Measurements from ENCODE around the gene KLF6.

The KLF6 gene

GRCh38 chr10:3762309-3762708, 22.7 kb downstream of the KLF6 start:
- Histone ChIP-seq H3K9ac (ENCODE audit: low read length) (no peak overlapping the region), H3K27me3 (ENCODE audit: control insufficient read depth, insufficient read depth, low read length) (no peaks in the 10 kb centered on the region), H3K27ac (ENCODE audit: low read depth, low read length) (no peak overlapping the region), H3K4me1 (ENCODE audit: control insufficient read depth, insufficient read depth, low read length) (no peaks in the 10 kb centered on the region), H3K4me3 (ENCODE audit: low read length) (no peak overlapping the region), H3K36me3 (ENCODE audit: control insufficient read depth, insufficient read depth, low read length) (no peaks in the 10 kb centered on the region)

DNA sequence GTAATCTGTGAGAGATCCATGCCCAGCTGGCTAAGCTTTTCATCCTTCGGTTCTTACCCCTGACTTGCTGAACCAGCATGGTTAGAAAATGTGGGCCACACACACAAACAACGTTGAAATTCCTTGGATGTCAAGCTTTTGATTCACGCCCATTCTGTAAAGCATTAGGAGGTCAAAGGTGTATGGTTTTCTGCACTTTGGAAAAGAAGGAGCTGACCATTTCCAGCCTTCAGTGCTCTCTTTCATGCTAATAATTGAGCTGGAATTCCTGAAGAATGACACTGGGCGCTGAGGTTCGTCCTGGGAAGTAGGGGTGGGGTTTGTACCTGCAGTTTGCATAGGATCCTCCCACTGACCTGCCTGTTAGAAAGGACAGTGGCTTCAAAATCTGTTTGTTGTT, 23.1 kb downstream of the KLF6 start:
- Histone ChIP-seq H3K36me3 (ENCODE audit: control insufficient read depth, insufficient read depth, low read length) (no peaks in the 10 kb centered on the region), H3K4me1 (ENCODE audit: control insufficient read depth, insufficient read depth, low read length) (no peaks in the 10 kb centered on the region), H3K4me3 (ENCODE audit: low read length) (no peak overlapping the region), H3K9ac (ENCODE audit: low read length) (no peak overlapping the region), H3K27me3 (ENCODE audit: control insufficient read depth, insufficient read depth, low read length) (no peaks in the 10 kb centered on the region), H3K27ac (ENCODE audit: low read depth, low read length) (no peak overlapping the region)

DNA sequence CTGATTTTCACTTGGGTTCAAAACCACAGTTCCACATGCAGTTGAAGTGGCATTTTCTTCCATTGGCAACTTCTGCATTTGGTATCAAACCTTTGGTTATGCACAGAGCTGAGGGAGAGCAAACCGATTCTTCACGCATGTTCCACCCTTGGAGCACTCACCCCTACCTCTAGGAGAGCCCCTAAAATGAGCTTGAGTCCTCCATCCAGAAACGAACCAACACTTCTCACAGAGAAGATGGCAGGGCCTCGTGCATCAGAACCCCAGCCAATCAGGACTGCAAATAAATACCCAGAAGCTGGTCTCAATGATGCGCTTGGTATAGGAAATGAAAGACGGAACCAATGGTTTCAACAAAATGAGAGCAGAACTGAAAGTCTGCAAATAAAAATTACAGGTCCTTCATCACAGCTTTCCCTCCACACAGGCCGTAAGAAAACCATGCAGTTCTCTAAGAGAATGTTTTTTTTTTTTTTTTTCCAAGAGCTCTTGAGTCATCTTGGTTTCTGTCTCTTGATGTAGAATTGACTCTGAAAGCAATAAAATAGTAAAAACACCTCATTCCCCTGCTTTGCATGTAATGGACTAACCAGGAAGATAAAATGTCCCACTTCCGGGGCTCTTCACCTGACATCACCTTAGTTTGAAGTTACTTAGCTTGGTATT, 23.9 kb downstream of the KLF6 start:
- H3K9ac ChIP-seq (ENCODE audit: low read length), result no peak overlapping the region
- no peaks in the 10 kb centered on the region for H3K36me3 ChIP-seq (ENCODE audit: control insufficient read depth, insufficient read depth, low read length)
- H3K4me1 ChIP-seq (ENCODE audit: control insufficient read depth, insufficient read depth, low read length), result no peaks in the 10 kb centered on the region
- no peak overlapping the region for H3K4me3 ChIP-seq (ENCODE audit: low read length)
- H3K27ac ChIP-seq (ENCODE audit: low read depth, low read length), result no peak overlapping the region
- H3K27me3 ChIP-seq (ENCODE audit: control insufficient read depth, insufficient read depth, low read length), result no peaks in the 10 kb centered on the region

- no peak overlapping the region for H3K4me3 ChIP-seq (ENCODE audit: low read length)
- peaks cover 2% of the 10 kb centered on the region for H3K4me1 ChIP-seq (ENCODE audit: control insufficient read depth, insufficient read depth, low read length)
- H3K36me3 ChIP-seq (ENCODE audit: control insufficient read depth, insufficient read depth, low read length), result no peaks in the 10 kb centered on the region
- no peak overlapping the region for H3K9ac ChIP-seq (ENCODE audit: low read length)
- no peaks in the 10 kb centered on the region for H3K27me3 ChIP-seq (ENCODE audit: control insufficient read depth, insufficient read depth, low read length)
- no peak overlapping the region for H3K27ac ChIP-seq (ENCODE audit: low read depth, low read length)
These were observed 24.9 kb downstream of the KLF6 start for GRCh38 chr10:3760083-3760482.

GRCh38 chr10:3759397-3759796, 25.6 kb downstream of the KLF6 start:
- peaks cover 4% of the 10 kb centered on the region for H3K4me1 ChIP-seq (ENCODE audit: control insufficient read depth, insufficient read depth, low read length)
- H3K36me3 ChIP-seq (ENCODE audit: control insufficient read depth, insufficient read depth, low read length), result no peaks in the 10 kb centered on the region
- no peak overlapping the region for H3K27ac ChIP-seq (ENCODE audit: low read depth, low read length)
- no peaks in the 10 kb centered on the region for H3K27me3 ChIP-seq (ENCODE audit: control insufficient read depth, insufficient read depth, low read length)
- no peak overlapping the region for H3K4me3 ChIP-seq (ENCODE audit: low read length)
- no peak overlapping the region for H3K9ac ChIP-seq (ENCODE audit: low read length)

DNA sequence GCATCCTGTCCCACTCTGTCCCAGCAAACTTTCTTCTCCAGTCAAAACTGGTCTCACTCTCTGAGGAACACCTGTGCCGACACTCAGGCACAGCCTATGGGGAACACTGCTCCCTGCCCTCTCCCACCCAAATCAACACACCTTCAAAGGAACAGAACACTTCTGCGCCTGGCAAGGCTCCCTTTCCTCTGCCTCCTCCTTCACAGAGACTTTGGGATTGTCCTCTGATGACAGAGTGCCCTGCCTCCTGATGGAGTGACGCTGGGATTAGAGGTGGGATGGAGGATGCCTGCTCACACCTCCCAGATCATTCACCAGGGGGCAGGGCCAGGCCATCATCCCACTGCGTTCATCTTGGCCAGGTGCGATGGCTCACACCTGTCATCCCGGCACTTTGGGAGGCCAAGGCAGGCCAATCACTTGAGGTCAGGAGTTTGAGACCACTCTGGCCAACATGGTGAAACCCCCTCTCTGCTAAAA, 26.5 kb downstream of the KLF6 start:
- H3K36me3 ChIP-seq (ENCODE audit: control insufficient read depth, insufficient read depth, low read length), result no peaks in the 10 kb centered on the region
- peaks cover 4% of the 10 kb centered on the region for H3K4me1 ChIP-seq (ENCODE audit: control insufficient read depth, insufficient read depth, low read length)
- no peak overlapping the region for H3K27ac ChIP-seq (ENCODE audit: low read depth, low read length)
- no peak overlapping the region for H3K4me3 ChIP-seq (ENCODE audit: low read length)
- no peaks in the 10 kb centered on the region for H3K27me3 ChIP-seq (ENCODE audit: control insufficient read depth, insufficient read depth, low read length)
- no peak overlapping the region for H3K9ac ChIP-seq (ENCODE audit: low read length)

- Histone ChIP-seq H3K9ac (ENCODE audit: low read length) (no peak overlapping the region), H3K4me1 (ENCODE audit: control insufficient read depth, insufficient read depth, low read length) (peaks cover 4% of the 10 kb centered on the region), H3K27ac (ENCODE audit: low read depth, low read length) (no peak overlapping the region), H3K4me3 (ENCODE audit: low read length) (no peak overlapping the region), H3K36me3 (ENCODE audit: control insufficient read depth, insufficient read depth, low read length) (no peaks in the 10 kb centered on the region), H3K27me3 (ENCODE audit: control insufficient read depth, insufficient read depth, low read length) (no peaks in the 10 kb centered on the region)
These were observed 27.1 kb downstream of the KLF6 start for GRCh38 chr10:3757638-3758490.

DNA sequence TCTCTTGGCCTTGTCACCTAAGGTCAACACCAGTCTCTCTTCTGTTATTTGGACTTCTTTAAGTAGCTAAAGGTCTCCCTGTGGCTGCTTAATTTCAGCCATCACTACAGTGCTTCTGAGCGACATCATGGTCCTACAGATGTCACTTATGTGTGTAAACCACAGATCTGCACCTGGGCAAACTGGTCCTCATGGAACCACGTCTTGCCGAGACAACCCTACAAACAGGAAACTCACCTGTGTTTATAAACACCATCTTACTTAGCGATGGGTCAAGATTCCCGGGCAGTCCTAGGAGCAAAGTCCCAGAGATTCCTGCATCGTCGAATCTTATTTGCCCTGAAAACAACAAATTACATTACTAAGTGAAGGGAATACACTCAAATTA, 27.8 kb downstream of the KLF6 start:
- H3K36me3 ChIP-seq (ENCODE audit: control insufficient read depth, insufficient read depth, low read length), result no peaks in the 10 kb centered on the region
- H3K4me3 ChIP-seq (ENCODE audit: low read length), result no peak overlapping the region
- peaks cover 4% of the 10 kb centered on the region for H3K4me1 ChIP-seq (ENCODE audit: control insufficient read depth, insufficient read depth, low read length)
- H3K27ac ChIP-seq (ENCODE audit: low read depth, low read length), result no peak overlapping the region
- no peaks in the 10 kb centered on the region for H3K27me3 ChIP-seq (ENCODE audit: control insufficient read depth, insufficient read depth, low read length)
- no peak overlapping the region for H3K9ac ChIP-seq (ENCODE audit: low read length)

- Histone ChIP-seq H3K4me1 (ENCODE audit: control insufficient read depth, insufficient read depth, low read length) (peaks cover 4% of the 10 kb centered on the region), H3K27me3 (ENCODE audit: control insufficient read depth, insufficient read depth, low read length) (no peaks in the 10 kb centered on the region), H3K36me3 (ENCODE audit: control insufficient read depth, insufficient read depth, low read length) (no peaks in the 10 kb centered on the region), H3K27ac (ENCODE audit: low read depth, low read length) (no peak overlapping the region), H3K4me3 (ENCODE audit: low read length) (no peak overlapping the region), H3K9ac (ENCODE audit: low read length) (no peak overlapping the region)
These were observed 28.7 kb downstream of the KLF6 start for GRCh38 chr10:3756360-3756740.

DNA sequence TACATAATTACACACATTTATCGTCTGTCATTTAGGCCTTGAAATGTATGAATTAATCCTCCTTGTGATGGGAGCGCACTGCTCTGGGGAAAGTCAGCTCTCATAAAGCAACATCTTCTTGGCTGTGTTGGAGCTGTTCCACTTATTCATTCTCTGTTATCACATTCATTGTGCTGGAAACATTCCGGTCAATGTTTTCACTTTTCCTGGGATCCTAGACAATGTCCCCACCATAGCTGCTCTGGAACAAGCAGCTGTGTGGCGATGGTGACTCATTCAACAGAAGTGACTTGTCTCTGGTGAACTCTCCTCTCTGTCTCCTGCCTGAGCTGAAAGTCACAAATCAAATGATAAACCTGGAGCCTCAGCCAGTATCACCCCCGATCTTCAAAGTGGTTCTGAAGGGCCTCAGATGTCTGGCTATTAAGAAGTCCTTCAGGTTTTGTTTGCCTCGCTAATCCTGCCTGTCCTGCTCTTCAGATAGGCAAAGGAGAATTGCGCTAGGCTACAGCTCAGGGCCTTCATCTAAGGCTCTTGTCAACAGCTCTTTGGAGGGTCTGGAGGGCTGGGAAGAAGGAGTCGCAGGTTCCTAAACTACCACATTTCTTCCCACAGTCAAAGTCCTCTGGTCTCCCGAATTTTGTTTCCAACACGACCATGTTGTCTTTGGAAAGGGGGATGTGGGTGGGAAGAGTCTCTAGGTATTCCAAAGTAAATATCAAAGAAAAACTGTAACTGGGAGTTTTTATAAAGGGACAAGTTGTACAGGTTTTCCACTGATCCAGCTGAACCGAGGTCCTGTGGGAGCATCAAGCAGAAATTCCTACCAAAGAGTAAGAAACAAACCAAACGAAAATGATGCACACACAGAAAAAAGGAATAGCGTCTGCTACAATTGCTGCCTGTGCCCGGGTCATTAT, 29.3 kb downstream of the KLF6 start:
- Histone ChIP-seq H3K4me1 (ENCODE audit: control insufficient read depth, insufficient read depth, low read length) (peaks cover 4% of the 10 kb centered on the region), H3K36me3 (ENCODE audit: control insufficient read depth, insufficient read depth, low read length) (no peaks in the 10 kb centered on the region), H3K27me3 (ENCODE audit: control insufficient read depth, insufficient read depth, low read length) (no peaks in the 10 kb centered on the region), H3K27ac (ENCODE audit: low read depth, low read length) (no peak overlapping the region), H3K4me3 (ENCODE audit: low read length) (no peak overlapping the region), H3K9ac (ENCODE audit: low read length) (no peak overlapping the region)

DNA sequence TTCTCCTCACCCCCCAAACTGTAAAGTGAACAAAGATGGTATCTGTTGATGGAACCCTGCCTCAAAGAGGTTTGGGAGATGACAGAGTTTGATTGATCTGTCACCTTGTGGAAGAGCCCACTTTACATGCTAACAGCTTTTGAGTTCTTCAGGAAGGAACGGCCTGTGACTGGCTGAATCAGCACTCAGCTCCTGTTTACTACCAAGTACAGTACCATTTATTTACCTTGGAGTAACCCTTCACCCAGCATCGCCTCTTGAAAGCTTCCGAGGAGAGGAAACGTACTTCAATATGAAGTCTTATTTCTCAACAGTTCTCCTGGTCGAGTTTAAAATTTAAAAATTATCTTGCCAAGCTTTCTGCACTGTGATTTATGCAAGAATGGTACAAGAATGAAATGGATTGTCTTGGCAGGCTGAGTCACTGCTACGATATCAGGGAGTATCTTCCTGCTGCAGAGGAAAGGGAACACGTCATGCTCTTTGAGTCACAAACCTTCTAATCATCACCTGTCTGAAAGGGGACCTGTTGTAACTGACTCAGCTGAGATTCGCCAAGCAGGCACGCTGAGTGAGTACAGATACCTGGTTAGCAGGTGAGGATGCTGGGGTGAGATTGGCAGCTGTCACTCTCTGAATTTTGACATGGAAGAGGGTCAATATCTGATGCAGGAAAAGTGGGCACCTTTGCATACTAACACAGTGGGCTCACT, 30.1 kb downstream of the KLF6 start:
- H3K36me3 ChIP-seq (ENCODE audit: control insufficient read depth, insufficient read depth, low read length), result no peaks in the 10 kb centered on the region
- H3K27ac ChIP-seq (ENCODE audit: low read depth, low read length), result no peak overlapping the region
- H3K4me1 ChIP-seq (ENCODE audit: control insufficient read depth, insufficient read depth, low read length), result peaks cover 11% of the 10 kb centered on the region
- no peaks in the 10 kb centered on the region for H3K27me3 ChIP-seq (ENCODE audit: control insufficient read depth, insufficient read depth, low read length)
- no peak overlapping the region for H3K4me3 ChIP-seq (ENCODE audit: low read length)
- no peak overlapping the region for H3K9ac ChIP-seq (ENCODE audit: low read length)

DNA sequence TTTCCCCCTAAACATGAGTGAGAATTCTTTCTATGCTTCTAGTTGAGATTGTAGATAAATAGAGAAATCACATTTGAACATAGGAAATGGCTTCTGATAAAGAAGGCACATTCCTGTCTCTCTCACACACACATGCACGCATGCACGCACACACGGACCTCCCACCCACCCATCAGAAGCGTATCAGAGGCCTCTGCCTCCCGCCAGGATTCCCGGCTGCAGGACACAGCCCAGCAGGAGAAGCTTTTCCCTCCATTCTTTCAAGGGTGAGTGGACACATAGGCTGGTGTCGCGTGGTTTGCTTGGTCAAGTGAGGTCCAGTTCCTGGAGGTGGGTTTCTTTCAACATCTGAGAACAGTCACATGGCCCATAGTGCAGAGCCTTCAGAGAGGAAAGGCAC, 34.2 kb downstream of the KLF6 start:
- Histone ChIP-seq H3K36me3 (ENCODE audit: control insufficient read depth, insufficient read depth, low read length) (no peaks in the 10 kb centered on the region), H3K4me1 (ENCODE audit: control insufficient read depth, insufficient read depth, low read length) (peaks cover 17% of the 10 kb centered on the region), H3K27me3 (ENCODE audit: control insufficient read depth, insufficient read depth, low read length) (no peaks in the 10 kb centered on the region), H3K9ac (ENCODE audit: low read length) (no peak overlapping the region), H3K4me3 (ENCODE audit: low read length) (no peak overlapping the region), H3K27ac (ENCODE audit: low read depth, low read length) (no peak overlapping the region)

Measured in rectal smooth muscle tissue (tissue), 1 donor.